GM23338 (cell line): Measurements from ENCODE around the gene APH1B. TPM values are rescaled to one million over a fixed set of nuclear protein-coding genes. Genes with fewer than 3 reads are reported as not detected.

Experiments
- CREB1 ChIP-seq: fragments of 250-450 bp; sonication (Bioruptor Pico); IDR thresholded peaks from 2 replicates; pipeline ENCODE4 v1.5.0; 2020; ENCODE audit warnings: low read depth, mild to moderate bottlenecking, moderate library complexity
- ETS1 ChIP-seq: IDR thresholded peaks from 2 replicates; pipeline ENCODE4 v1.6.1; 2016; ENCODE audit warnings: antibody characterized with exemption
- EZH2 ChIP-seq: fragments of 200-600 bp; sonication (generic); IDR thresholded peaks from one replicate; pipeline ENCODE4 v1.8.0; 2017; ENCODE audit warnings: antibody characterized with exemption, mild to moderate bottlenecking, low read depth; ENCODE audit not compliant: unreplicated experiment
- EZH2phosphoT487 ChIP-seq: fragments of 200-600 bp; sonication (generic); IDR thresholded peaks from one replicate; pipeline ENCODE4 v1.8.1; 2018; ENCODE audit warnings: antibody characterized with exemption; ENCODE audit not compliant: unreplicated experiment
- NANOG ChIP-seq: IDR thresholded peaks from 2 replicates; pipeline ENCODE4 v1.6.1; 2016; ENCODE audit warnings: antibody characterized with exemption, borderline replicate concordance
- POLR2AphosphoS5 ChIP-seq: IDR thresholded peaks from 2 replicates; pipeline ENCODE4 v1.6.1; 2016; ENCODE audit warnings: antibody characterized with exemption, low read depth
- STAT1 ChIP-seq: IDR thresholded peaks from one replicate; pipeline ENCODE4 v1.6.1; 2016; ENCODE audit warnings: antibody characterized with exemption; ENCODE audit not compliant: unreplicated experiment
- ZNF114 ChIP-seq: fragments of 250-450 bp; sonication (Bioruptor Pico); IDR thresholded peaks from 2 replicates; pipeline ENCODE4 v1.5.0; 2020; ENCODE audit warnings: mild to moderate bottlenecking, moderate library complexity
- ZNF462 ChIP-seq: fragments of 250-450 bp; sonication (Bioruptor Pico); IDR thresholded peaks from 2 replicates; pipeline ENCODE4 v1.5.0; 2020; ENCODE audit warnings: mild to moderate bottlenecking, moderate library complexity
- polyA plus RNA-seq: library from polyadenylated mRNA; unstranded; fragments of >200 nt; fragmentation: Nextera tagmentation; extraction: Ambion mirVana; gene quantifications from 2 replicates; pipeline ENCODE4 v1.2.1, GENCODE V29; 2016
- total RNA-seq: library from RNA; depleted of rRNA; stranded (reverse); fragments of >200 nt; shearing (Covaris generic); gene quantifications from 2 replicates; pipeline ENCODE4 v1.2.3, GENCODE V29; 2014
- TF ChIP-seq, protein P1 (sequence below): IDR thresholded peaks from one replicate; pipeline ENCODE4 v1.6.1; 2018; ENCODE audit warnings: antibody characterized with exemption; ENCODE audit not compliant: unreplicated experiment

Gene APH1B
- total and polyA plus RNA-seq, 2 experiments from 2014 or later, result 14.3 to 24.4 TPM

- TF ChIP-seq ZNF462 (CRISPR knock-in tag) (no peak), EZH2 (no peak), EZH2phosphoT487 (no peak), CREB1 (CRISPR knock-in tag) (no peak), STAT1 (no peak), NANOG (no peak), POLR2AphosphoS5 (no peak), ETS1 (no peak), ZNF114 (CRISPR knock-in tag) (no peak)
- TF ChIP-seq, protein P1, sequence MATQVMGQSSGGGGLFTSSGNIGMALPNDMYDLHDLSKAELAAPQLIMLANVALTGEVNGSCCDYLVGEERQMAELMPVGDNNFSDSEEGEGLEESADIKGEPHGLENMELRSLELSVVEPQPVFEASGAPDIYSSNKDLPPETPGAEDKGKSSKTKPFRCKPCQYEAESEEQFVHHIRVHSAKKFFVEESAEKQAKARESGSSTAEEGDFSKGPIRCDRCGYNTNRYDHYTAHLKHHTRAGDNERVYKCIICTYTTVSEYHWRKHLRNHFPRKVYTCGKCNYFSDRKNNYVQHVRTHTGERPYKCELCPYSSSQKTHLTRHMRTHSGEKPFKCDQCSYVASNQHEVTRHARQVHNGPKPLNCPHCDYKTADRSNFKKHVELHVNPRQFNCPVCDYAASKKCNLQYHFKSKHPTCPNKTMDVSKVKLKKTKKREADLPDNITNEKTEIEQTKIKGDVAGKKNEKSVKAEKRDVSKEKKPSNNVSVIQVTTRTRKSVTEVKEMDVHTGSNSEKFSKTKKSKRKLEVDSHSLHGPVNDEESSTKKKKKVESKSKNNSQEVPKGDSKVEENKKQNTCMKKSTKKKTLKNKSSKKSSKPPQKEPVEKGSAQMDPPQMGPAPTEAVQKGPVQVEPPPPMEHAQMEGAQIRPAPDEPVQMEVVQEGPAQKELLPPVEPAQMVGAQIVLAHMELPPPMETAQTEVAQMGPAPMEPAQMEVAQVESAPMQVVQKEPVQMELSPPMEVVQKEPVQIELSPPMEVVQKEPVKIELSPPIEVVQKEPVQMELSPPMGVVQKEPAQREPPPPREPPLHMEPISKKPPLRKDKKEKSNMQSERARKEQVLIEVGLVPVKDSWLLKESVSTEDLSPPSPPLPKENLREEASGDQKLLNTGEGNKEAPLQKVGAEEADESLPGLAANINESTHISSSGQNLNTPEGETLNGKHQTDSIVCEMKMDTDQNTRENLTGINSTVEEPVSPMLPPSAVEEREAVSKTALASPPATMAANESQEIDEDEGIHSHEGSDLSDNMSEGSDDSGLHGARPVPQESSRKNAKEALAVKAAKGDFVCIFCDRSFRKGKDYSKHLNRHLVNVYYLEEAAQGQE, result no peak
These were observed 29.2 kb downstream of the APH1B start (continued) for GRCh38 chr15:63306492-63307073.
